Upper lobe of left lung (tissue), 4 donors: ENCODE measurements around the gene MARCHF4.

Experiments used
- CTCF ChIP-seq, 6 experiments: fragments of 450-650 bp in 4 of 6; fragments of 200-600 bp in 2 of 6; sonication (generic) in 2 of 6; IDR thresholded peaks; one replicate each; pipeline ENCODE4 v1.5.1; 2016 to 2019; ENCODE audit warnings: antibody characterized with exemption in 6 of 6
- POLR2AphosphoS5 ChIP-seq, 2 donors: sonication (generic); formaldehyde crosslinking; IDR thresholded peaks; one replicate each; pipeline ENCODE4 v1.5.1; 2017; ENCODE audit warnings: antibody characterized with exemption in 2 of 2

GRCh38 chr2:216352653-216353270 lies 19.5 kb downstream of the MARCHF4 start:
- TF ChIP-seq POLR2AphosphoS5 (IDR thresholded peaks at IDR 0.05) (no peak), CTCF (IDR thresholded peaks at IDR 0.05) (no peak)
